NCI-H1105 (cell line): ENCODE data around the gene BCAM.

ENCODE experiments used
- DNase-seq: peaks from one replicate; lab custom pipeline; 2025; lab: John Stamatoyannopoulos, UW

The BCAM gene

DNA sequence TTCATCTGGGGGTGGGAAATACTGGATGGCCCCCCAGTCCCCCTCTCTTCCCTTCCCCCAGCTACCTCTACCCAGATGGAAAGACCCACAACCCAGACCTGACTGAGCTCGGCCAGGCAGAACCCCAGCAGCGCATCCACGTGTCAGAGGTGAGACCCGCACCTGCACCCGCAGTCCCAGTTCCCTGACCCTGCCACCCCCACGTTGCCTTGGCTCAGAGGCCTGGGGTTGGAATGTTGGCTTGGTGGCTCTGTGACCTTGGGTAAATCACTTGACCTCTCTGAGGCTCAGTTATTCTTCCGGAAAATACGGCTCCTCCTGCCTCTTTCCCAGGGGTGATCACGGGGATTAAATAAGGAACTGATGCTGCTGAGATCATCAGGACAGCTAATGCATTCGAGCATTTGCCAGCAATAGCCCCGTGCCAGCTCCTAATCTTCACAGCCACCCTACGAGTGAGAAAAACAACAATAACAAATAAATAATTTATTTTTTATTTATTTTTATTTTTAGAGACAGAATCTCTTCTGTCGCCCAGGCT lies 18.9 kb upstream of the BCAM start:
- no peak for DNase-seq

DNA sequence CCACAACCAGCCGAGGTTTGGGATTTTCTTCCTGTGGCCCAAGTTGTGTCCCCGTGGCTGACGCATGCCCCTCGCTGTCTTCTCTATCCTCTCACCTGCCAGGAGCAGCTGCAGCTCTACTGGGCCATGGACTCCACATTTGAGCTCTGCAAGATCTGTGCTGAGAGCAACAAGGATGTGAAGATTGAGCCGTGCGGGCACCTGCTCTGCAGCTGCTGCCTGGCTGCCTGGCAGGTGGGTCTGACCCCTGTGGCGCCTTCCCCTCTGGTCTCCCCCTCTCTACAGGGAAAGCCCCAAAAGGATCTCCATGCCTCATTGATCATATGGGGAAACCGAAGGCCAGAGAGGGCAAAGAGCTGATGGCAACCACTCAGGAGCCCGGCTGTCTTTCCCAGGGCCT lies 16.6 kb upstream of the BCAM start:
- no peak for DNase-seq

DNA sequence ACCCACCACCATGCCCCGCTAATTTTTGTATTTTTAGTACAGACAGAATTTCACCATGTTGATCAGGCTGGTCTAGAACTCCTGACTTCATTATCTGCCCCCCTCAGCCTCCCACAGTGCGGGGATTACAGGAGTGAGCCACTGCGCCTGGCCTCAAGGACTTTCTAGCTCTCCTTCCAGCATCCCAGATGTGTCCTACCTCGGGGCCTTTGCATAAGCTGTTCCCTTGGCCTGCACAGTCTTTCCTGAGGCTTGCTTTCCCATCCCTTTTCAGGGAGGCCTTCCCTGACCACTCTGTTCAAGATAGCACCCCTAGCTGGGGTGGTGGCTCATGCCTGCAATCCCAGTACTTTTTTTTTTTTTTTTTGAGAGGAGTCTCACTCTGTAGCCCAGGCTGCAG lies 14.3 kb upstream of the BCAM start:
- no peak for DNase-seq

DNA sequence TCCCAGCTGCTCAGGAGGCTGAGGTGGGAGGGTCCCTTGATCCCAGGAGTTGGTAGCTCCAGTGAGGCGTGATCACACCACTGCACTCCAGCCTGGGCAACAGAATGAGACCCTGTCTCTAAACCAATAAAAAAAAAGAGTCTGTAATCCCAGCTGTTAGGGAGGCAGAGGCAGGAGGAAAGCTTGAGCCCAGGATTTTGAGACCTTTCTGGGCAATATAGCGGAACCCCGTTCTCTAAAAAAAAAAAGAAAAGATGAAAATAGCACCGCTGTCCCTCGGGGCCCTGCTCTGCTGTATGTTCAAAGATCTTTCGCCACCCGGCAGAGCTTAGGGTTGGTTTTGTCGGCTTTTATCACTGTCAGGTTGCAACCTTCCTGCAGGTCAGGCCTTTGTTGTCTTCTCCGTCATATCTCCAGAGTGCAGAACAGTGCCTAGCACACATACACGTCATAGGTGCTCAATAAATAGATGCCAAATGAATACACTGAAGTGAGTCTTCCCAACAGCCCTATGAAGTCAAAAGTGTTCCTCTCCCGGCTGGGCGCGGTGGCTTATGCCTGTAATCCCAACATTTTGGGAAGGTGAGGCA lies 13.4 kb upstream of the BCAM start:
- no peak for DNase-seq

DNA sequence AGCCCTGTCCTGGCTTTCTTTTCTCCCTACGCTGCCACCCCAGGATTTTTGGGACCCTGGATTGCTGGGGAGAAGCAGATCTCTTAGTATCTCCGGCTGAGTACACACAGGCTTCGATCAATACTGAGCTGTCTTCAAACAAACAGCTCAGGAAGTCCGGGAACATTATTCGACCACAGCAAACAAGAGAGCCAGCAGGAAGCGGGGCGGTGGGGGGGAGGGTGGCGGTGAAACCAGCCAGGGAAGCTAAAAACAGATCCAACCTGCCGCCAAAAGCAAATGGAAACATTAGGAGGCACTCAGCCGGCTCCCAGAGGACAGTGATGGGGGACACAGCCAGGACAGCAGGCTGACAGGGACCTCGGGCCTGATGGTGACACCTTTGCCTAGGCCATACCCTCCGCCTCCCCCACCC lies 12.2 kb upstream of the BCAM start:
- DNase-seq: no peak

DNA sequence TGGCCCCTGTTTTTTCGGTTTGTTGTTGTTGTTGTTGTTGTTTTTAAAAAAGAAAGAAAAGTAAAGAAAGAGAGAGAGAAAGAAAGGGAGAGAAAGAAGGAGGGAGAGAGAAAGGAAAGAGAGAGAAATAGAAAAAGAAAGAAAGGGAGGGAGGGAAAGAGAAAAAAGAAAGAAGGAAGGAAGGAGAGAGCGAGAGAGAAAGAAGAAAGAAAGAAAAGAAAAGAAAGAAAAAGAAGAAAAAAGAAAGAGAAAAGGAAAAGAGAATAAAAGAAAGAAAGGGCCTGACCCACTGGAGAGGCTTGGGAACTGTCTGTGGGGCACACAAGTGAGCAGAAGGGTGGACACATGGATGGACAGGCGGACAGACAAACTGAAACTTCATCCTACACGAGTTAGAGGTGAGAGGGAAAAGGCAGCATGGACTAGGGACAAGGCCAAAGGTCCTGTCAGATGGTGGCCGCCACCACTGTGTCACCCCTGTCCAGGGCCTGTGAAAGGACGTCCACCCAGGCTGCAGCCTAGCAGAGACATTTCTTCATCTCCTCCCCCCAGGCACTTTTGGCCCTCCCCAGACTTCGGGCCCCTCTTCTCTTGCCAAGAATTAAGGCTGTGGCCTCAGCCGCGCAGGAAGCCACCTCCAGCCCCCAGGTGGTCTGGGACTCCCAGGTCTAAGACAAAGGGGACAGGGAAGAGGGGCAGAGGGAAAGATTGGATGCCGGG lies 9.1 kb upstream of the BCAM start:
- no peak for DNase-seq

DNA sequence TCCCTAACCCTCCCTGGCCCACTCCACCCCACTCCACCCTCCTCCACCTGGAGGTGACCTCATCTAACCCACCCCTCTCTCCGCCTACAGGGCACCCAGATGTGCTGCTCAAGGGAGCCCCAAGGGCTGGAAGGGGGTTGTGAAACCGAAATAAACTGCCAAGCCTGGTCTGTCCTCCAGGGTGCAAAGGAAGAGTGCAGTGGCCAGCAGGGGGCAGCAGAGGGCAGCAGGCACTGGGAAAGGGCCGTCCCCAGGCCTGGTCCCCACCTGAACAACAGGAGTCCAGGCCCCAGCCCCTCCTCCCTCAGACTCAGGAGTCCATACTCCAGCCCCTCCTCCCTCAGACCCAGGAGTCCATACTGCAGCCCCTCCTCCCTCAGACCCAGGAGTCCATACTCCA lies 8.4 kb upstream of the BCAM start:
- DNase-seq: peak; percentile 61

DNA sequence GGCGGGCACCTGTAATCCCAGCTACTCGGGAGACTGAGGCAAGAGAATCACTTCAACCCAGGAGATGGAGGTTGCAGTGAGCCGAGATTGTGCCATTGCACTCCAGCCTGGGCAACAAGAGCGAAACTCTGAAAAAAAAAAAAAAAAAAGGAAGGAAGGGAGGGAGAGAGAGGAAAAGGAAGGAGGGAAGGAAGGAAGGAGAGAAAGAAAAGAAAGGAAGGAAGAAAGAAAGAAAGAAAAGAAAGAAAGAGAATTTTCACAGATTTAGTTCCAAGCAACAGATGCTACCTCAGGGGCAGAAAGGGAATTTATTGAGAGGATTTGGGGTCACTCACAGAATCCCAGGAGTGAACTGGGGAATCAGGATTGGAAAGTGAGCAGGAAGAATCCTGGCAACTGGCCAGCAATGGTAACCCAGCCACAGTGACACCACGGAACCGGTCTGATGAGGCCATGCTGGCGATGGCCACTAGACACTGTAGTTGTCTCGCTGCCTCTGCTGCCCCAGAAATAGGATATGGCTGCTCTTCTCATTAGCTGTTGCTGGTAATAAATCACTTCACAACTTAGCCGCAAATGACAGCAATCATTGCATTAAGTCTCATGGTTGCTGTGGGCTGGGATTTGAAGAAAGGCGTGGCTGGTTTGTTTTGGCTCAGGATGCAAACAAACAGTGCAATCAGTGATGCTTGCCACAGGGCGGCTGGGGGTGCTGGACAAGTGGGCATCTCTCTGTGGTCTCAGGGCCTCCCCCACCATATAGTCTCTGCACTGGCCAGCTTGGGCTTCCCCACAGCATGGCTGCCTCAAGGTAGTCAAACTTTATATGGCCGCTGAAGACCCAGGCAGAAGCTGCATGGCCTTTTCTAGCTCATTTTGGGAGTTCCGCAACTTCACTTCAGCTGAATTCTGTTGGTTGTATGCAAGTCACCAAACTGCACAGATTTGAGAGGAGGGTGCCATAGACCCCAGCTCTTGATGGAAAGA lies 5.2 kb upstream of the BCAM start:
- no peak for DNase-seq

DNA sequence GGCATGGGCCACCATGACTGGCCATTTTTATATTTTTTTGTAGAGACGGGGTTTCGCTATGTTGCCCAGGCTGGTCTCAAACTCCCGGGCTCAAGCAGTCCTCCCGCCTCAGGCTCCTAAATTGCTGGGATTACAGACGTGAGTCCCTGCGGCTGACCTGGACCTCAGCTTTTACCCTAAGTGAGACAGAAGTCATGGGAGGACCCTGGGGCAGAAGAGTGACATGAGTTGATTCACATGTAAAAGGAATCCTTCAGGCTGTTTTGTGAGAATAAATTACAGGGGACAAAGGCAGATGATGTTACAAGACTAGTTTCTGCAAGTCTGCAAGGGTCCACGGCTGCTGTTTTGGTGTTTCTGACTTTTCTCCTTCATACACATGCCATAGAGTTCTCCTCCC lies 2.6 kb upstream of the BCAM start:
- no peak for DNase-seq

DNA sequence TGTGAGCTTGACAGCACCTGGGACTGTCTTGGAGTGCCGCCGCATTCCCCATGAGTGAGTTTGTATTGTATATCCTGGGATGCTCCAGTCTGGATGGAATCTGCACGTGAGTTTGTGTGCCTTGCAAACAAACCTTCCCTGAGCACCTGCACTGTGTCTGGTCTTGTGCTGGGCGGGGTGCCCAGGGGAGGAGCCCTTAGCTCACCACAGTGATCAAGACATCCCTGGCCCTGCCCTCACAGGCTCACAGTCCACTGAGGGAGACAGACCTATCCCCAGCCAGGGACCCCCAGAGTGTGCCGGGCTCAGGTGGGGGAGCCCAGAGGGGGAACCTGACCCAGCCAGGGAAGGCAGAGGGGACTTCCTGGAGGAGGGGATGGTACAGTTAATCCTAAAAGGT lies 1.7 kb upstream of the BCAM start:
- peak; percentile 21 for DNase-seq

DNA sequence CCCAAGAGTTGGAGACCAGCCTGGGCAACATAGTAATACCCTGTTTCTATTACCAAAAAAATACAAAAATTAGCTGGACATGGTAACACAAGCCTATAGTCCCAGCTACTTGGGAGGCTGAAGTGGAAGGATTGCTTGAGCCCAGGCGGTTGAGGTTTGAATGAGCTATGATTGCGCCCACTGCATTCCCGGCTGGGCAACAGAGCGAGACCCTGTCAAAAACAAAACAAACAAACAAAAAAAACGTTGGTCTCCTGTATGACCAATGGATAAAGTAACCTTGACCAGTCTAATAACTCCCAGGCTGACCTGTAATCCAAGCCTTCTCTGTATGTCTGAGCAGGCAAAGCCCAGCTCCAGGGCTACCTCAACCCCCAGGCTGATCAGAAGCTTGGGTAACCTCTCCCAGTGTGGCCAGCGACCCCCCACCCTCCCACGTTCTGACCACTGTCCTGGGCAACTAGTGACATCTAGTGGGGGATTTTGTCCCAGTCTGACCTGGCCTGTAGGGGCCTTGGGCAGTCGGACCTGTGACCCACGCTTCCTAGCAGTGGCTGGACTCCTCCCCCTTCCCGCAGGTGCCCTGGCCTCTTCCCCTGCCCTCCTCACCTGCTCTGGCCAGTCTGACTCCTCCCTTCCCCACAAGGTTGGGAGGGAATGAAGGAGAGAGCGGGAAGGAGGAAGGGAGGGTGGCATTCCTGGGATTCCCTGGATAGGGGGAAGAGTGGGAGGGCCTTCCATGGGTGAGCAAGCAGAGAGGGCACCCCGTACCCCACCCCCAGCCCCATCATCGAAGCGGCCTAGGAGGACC lies 1.0 kb upstream of the BCAM start:
- DNase-seq: no peak

DNA sequence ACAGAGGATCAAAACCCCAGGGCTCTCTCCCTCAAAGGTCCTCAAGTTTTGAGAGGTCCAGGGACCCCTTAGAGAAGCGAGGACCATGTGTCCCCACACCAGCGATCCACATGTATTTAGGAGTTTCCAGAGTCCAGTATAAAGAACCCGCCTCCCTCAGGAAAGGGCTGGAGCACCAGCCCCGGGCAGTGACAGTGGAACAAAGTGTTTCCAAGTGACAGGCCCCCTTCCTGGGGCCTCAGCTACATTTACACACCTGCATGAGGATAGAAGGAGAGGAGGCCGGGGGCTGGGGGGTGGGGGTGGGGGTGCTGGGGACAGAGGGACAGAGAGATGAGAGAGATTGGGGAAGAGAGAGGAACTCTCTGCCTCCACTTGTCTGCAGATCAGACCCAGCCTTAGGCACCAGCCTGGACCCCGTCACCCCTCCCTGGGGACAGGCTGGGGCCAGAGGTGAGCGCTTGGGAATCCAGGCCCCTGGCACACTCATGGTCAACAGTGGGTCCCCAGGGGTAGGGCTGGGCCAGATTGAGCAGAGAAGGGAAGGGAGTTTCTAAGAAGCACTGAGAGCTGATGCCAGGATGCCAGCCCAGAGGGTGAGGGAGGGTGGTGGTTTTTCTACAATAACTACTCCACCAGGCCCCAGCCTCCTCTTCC lies 802 bp downstream of the BCAM start:
- DNase-seq: no peak

DNA sequence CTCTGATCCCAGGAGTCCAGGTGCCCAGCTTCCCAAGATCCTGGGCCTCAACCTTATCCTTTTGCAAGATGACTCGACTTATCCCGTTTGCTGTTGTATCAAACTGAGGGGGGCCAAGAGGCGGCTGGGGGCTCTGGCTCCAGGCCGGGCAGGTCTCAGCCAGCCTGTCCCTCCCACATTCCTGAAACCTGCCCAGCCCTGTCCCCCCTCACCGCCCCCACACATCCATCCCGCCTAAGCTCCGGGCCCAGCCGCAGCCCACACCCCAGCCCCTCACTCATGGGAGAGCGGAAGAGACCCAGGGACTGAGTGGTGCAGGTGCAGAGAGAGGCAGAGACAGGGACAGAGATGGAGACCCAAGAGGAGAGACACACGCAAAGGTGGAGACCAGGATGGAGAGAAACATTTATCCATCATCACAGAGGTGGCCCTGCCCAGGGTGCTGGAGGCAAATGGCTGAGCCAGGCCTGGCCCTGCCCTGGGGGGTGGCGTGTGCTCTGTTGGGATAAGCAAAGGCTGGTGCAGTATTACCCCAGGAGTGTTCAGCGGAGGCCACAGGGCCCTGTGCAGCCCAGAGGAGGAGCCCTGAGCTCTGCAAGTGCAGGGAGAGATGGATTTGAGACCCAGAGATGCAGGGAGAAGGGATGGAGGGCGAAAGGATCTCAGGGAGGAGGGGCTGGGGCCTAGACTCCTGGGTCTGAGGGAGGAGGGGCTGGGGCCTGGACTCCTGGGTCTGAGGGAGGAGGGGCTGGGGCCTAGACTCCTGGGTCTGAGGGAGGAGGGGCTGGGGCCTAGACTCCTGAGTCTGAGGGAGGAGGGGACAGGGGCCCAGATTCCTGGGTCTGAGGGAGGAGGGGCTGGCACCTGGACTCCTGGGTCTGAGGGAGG lies 1.6 kb downstream of the BCAM start:
- DNase-seq: no peak

DNA sequence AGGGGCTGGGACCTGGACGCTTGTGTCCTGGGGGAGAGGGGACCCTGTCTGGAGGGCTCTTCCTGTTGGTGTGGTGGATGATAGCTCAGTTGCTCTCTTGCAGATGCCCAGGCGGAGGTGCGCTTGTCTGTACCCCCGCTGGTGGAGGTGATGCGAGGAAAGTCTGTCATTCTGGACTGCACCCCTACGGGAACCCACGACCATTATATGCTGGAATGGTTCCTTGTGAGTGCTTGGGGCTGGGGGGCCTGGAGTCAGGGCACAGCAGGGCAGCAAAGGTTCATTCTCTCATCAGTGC lies 2.2 kb downstream of the BCAM start:
- no peak for DNase-seq

DNA sequence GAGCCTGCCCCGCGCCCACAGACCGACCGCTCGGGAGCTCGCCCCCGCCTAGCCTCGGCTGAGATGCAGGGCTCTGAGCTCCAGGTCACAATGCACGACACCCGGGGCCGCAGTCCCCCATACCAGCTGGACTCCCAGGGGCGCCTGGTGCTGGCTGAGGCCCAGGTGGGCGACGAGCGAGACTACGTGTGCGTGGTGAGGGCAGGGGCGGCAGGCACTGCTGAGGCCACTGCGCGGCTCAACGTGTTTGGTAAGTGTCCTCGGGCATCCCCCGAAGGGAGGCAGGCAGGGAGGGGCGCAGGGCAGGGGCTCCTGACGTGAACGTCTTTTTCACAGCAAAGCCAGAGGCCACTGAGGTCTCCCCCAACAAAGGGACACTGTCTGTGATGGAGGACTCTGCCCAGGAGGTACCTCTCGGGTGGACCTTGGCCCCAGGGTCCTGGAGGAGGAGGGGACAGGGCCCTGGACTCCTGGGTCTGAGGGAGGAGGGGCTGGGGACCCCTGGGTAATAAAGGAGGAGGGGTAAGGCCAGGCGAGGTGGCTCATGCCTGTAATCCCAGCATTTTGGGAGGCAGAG lies 3.3 kb downstream of the BCAM start:
- DNase-seq: no peak

DNA sequence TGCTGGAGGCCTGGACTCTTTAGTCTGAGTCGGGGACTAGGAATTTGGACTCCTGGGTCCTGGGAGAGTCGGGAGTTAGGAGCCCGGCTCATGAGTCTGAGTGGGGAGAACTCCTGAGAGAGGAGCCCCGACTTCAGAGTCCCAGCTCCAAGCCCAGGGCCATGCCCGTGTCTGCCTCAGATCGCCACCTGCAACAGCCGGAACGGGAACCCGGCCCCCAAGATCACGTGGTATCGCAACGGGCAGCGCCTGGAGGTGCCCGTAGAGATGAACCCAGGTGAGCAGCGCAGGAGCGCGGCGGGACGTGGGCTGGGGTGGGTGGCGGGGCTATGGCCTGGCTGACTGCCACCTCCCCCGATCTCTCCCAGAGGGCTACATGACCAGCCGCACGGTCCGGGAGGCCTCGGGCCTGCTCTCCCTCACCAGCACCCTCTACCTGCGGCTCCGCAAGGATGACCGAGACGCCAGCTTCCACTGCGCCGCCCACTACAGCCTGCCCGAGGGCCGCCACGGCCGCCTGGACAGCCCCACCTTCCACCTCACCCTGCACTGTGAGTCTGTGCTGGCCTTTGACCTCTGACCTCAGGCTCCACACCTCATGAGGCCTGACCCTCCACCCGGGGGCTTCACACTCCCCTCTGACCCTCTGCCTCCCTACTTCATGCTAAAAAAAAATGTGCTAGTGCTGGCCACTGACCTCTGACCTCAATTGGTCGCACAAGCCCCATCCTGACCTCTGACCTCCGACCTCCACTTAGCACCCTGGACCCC lies 4.4 kb downstream of the BCAM start:
- DNase-seq: no peak

DNA sequence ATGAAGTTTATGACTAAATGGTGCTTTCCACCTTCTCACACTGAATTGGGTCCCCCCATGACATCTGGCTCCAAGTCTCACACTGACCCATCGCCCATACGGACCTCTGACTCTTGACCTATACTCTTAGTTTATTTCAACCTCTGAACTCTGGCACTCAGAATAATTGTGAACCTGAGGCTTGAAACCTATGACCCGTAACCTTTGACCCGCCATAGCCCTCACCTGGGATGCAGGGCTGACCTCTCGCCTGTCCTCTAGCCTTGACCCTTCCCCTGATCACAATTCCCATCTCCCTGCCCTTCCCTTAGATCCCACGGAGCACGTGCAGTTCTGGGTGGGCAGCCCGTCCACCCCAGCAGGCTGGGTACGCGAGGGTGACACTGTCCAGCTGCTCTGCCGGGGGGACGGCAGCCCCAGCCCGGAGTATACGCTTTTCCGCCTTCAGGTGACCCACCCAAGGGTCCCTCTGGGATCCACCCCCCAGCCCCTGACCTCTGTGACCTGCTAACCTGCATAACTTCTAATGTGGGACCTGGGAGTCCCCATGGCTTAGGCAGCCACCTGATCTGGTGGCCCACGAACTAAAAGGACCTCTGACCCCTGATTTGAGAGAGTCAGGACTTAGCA lies 5.1 kb downstream of the BCAM start:
- no peak for DNase-seq

DNA sequence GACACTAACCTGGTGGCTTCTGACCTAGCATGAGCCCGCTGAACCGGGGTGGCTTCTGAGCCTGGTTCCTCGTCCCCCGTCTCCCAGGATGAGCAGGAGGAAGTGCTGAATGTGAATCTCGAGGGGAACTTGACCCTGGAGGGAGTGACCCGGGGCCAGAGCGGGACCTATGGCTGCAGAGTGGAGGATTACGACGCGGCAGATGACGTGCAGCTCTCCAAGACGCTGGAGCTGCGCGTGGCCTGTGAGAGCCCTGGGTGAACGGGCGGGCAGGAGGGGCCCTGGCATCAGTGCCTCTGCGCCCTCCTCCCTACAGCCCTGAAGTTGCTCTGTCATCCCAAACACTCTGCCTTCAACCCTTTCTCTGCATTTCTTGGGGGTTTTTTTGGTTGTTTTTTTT lies 5.6 kb downstream of the BCAM start:
- no peak for DNase-seq

DNA sequence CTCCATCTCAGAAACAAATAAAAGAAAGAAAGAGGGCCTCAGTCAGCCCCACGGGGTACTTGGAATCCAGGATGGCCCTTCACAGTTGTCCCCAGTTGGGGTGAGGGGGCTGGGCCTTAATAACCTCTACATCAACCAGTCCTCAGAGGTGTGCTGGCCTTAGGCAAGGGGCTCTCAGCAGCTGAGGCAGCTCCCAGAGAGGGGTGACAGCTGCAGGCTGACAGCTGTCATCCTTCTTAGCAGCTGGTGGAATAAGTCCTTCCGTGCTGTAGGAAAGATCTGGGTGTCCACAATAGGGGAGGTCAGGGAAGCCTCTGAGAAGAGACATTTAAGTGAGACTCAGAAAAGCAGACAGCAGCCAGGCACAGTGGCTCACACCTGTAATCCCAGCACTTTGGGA lies 7.4 kb downstream of the BCAM start:
- no peak for DNase-seq
